Thyroid gland (tissue), 4 donors: ENCODE results near the gene EZR. TPM values are rescaled to one million over a fixed set of nuclear protein-coding genes. Genes with fewer than 3 reads are reported as not detected.
A peak's percentile ranks its signal among the peaks of the same experiment; 100 is the strongest.

Experiments
- DNase-seq, 2 donors: peaks; one replicate each; pipeline ENCODE4 v3.0.0-alpha.2; 2019
- H3K27ac ChIP-seq, 3 donors: fragments of 200-600 bp; sonication (generic); 1 replicate in 2 of 3; 2 replicates in 1 of 3; pipeline ENCODE4 v1.5.1; 2016 to 2019; ENCODE audit warnings: mild to moderate bottlenecking in 1 of 3, moderate library complexity in 1 of 3
- H3K27me3 ChIP-seq: fragments of 200-600 bp; sonication (generic); one replicate; pipeline ENCODE4 v1.5.1; 2019
- H3K36me3 ChIP-seq, 2 donors: fragments of 200-600 bp; sonication (generic); one replicate each; pipeline ENCODE4 v1.5.1; 2016 to 2019
- H3K4me1 ChIP-seq, 2 donors: fragments of 200-600 bp; sonication (generic); one replicate each; pipeline ENCODE4 v1.5.1; 2017 to 2019
- H3K4me3 ChIP-seq, 3 donors: fragments of 200-600 bp; sonication (generic); replicated peaks in 1 of 3; 1 replicate in 2 of 3; 2 replicates in 1 of 3; pipeline ENCODE4 v1.5.1; 2016; ENCODE audit warnings: mild to moderate bottlenecking in 1 of 3
- H3K9me3 ChIP-seq: fragments of 200-600 bp; sonication (generic); one replicate; pipeline ENCODE4 v1.5.1; 2017
- POLR2A ChIP-seq, 2 donors: fragments of 450-650 bp; IDR thresholded peaks; one replicate each; pipeline ENCODE4 v1.6.1; 2017; ENCODE audit warnings: antibody characterized with exemption in 2 of 2, mild to moderate bottlenecking in 2 of 2, moderate library complexity in 1 of 2
- WGBS, 2 donors: methylation state at CpG; one replicate each; pipeline ENCODE4 v1.1.5; 2017; 5-methylcytosine and 5-hydroxymethylcytosine counted together
- intact Hi-C: fragments of 100-400 bp; cut with DNase I; formaldehyde crosslinking; loops from one replicate; pipeline ENCODE4 v1.15.1; 2023
- total RNA-seq, 4 donors: library from RNA; depleted of rRNA; stranded (reverse); fragments of >200 nt; gene quantifications; one replicate each; pipeline ENCODE4 v1.2.3, GENCODE V29; 2016
- TF ChIP-seq, protein P1 (sequence below), 6 experiments: fragments of 200-600 bp in 3 of 6; fragments of 450-650 bp in 3 of 6; sonication (generic) in 3 of 6; IDR thresholded peaks; one replicate each; pipeline ENCODE4 v1.5.1; 2016 to 2019; ENCODE audit warnings: antibody characterized with exemption in 6 of 6, mild to moderate bottlenecking in 2 of 6, inconsistent platforms in 1 of 6, moderate library complexity in 1 of 6

EZR gene
- total RNA-seq, 4 donors from 2014 or later = 221 to 412 (median 339) TPM

GRCh38 chr6:158849899-158850806 lies 31.0 kb upstream of the EZR start:
- Histone ChIP-seq H3K27me3 (no peaks in the 10 kb centered on the region), H3K4me1 (peaks cover 30 to 38% of the 10 kb centered on the region in 2 donors), H3K9me3 (no peaks in the 10 kb centered on the region), H3K36me3 (no peaks in the 10 kb centered on the region), H3K27ac (peak overlapping the region in 2 of 3 donors; percentile 32 to 52), H3K4me3 (no peak overlapping the region)
- intact Hi-C loops = no loop called here
- WGBS, 2 donors = 47 to 54% methylated on average over 9 of the region's 9 CpGs
- TF ChIP-seq, protein P1, sequence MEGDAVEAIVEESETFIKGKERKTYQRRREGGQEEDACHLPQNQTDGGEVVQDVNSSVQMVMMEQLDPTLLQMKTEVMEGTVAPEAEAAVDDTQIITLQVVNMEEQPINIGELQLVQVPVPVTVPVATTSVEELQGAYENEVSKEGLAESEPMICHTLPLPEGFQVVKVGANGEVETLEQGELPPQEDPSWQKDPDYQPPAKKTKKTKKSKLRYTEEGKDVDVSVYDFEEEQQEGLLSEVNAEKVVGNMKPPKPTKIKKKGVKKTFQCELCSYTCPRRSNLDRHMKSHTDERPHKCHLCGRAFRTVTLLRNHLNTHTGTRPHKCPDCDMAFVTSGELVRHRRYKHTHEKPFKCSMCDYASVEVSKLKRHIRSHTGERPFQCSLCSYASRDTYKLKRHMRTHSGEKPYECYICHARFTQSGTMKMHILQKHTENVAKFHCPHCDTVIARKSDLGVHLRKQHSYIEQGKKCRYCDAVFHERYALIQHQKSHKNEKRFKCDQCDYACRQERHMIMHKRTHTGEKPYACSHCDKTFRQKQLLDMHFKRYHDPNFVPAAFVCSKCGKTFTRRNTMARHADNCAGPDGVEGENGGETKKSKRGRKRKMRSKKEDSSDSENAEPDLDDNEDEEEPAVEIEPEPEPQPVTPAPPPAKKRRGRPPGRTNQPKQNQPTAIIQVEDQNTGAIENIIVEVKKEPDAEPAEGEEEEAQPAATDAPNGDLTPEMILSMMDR (IDR thresholded peaks at IDR 0.05) = no peak
- no peak for TF ChIP-seq POLR2A (IDR thresholded peaks at IDR 0.05)
- peak; percentile 20 to 31 for DNase-seq

GRCh38 chr6:158848490-158848895 lies 29.3 kb upstream of the EZR start:
- no peaks in the 10 kb centered on the region for H3K36me3 ChIP-seq
- no peak for DNase-seq
- no peak for TF ChIP-seq POLR2A (IDR thresholded peaks at IDR 0.05)
- TF ChIP-seq, protein P1 (IDR thresholded peaks at IDR 0.05) = no peak
- intact Hi-C loops = no loop called here
- H3K27me3 ChIP-seq = no peaks in the 10 kb centered on the region
- no peak overlapping the region for H3K27ac ChIP-seq
- no peaks in the 10 kb centered on the region for H3K9me3 ChIP-seq
- no peak overlapping the region for H3K4me3 ChIP-seq
- 95 to 96% methylated on average over 7 of the region's 7 CpGs for WGBS, 2 donors
- H3K4me1 ChIP-seq = peaks cover 24 to 30% of the 10 kb centered on the region in 2 donors

DNA sequence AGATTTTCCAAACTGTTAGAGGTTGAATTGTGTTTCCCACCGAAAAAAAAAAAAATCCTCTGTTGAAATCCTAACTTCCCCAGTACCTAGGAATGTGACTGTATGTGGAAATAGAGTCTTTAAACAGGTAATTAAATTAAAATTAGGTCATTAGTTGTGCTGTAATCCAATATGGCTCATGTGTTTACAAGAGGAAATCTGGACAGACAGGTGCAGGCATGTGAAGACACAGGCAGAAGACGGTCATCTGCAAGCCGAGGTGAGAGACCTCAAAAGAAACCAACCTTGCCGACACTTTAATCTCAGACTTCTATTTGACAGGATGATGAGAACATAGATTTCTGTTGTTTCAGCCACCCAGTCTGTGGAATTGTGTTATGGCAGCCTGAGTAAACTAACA lies 28.6 kb upstream of the EZR start:
- intact Hi-C loops = no loop called here
- TF ChIP-seq, protein P1 (IDR thresholded peaks at IDR 0.05) = no peak
- TF ChIP-seq POLR2A (IDR thresholded peaks at IDR 0.05) = no peak
- Histone ChIP-seq H3K4me1 (peaks cover 17 to 23% of the 10 kb centered on the region in 2 donors), H3K9me3 (no peaks in the 10 kb centered on the region), H3K27me3 (no peaks in the 10 kb centered on the region), H3K4me3 (no peak overlapping the region), H3K36me3 (no peaks in the 10 kb centered on the region), H3K27ac (no peak overlapping the region)
- 93 to 95% methylated on average over 4 of the region's 4 CpGs for WGBS, 2 donors
- DNase-seq = no peak

GRCh38 chr6:158847012-158847529 lies 27.9 kb upstream of the EZR start:
- peaks cover 17% of the 10 kb centered on the region in 2 donors for H3K4me1 ChIP-seq
- 72 to 81% methylated on average over 11 of the region's 11 CpGs for WGBS, 2 donors
- no peak for TF ChIP-seq POLR2A (IDR thresholded peaks at IDR 0.05)
- TF ChIP-seq, protein P1 (IDR thresholded peaks at IDR 0.05) = no peak
- no peak for DNase-seq
- no peaks in the 10 kb centered on the region for H3K9me3 ChIP-seq
- no peaks in the 10 kb centered on the region for H3K27me3 ChIP-seq
- no peaks in the 10 kb centered on the region for H3K36me3 ChIP-seq
- intact Hi-C loops = no loop called here
- H3K27ac ChIP-seq = no peak overlapping the region
- H3K4me3 ChIP-seq = no peak overlapping the region
